ENCODE data around the gene ACE.

The ACE gene

DNA sequence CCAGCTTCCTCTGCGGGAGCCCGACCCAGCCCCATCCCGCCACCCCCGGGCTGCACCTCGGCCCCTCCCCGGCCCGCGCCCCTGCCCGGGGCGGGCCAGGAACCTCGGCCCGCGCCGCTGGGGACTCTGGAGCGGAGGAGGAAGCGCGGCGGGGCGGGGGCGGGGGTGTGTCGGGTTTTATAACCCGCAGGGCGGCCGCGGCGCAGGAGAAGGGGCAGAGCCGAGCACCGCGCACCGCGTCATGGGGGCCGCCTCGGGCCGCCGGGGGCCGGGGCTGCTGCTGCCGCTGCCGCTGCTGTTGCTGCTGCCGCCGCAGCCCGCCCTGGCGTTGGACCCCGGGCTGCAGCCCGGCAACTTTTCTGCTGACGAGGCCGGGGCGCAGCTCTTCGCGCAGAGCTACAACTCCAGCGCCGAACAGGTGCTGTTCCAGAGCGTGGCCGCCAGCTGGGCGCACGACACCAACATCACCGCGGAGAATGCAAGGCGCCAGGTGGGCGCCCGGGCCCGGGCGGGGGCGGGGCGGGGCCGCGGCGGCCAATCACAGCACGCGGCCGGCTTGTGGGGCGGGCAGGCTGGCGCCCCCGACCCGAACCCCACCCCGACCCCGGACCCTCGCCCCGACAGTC, at the start of gene ACE:
Gene ACE (plus strand): TSS at position 208 of the 626 bp plus-strand sequence. CDS start 34 bp downstream, at position 242.
- DNase-seq, result peak; percentile 45 to 82 (median 62)

- DNase-seq, result no peak
Observed at GRCh38 chr17:63429766-63430165, 47.1 kb upstream of the ACE start.

- DNase-seq, result no peak
Observed at GRCh38 chr17:63430223-63430622, 46.6 kb upstream of the ACE start.

GRCh38 chr17:63431618-63431938, 45.3 kb upstream of the ACE start:
- no peak for DNase-seq

DNA sequence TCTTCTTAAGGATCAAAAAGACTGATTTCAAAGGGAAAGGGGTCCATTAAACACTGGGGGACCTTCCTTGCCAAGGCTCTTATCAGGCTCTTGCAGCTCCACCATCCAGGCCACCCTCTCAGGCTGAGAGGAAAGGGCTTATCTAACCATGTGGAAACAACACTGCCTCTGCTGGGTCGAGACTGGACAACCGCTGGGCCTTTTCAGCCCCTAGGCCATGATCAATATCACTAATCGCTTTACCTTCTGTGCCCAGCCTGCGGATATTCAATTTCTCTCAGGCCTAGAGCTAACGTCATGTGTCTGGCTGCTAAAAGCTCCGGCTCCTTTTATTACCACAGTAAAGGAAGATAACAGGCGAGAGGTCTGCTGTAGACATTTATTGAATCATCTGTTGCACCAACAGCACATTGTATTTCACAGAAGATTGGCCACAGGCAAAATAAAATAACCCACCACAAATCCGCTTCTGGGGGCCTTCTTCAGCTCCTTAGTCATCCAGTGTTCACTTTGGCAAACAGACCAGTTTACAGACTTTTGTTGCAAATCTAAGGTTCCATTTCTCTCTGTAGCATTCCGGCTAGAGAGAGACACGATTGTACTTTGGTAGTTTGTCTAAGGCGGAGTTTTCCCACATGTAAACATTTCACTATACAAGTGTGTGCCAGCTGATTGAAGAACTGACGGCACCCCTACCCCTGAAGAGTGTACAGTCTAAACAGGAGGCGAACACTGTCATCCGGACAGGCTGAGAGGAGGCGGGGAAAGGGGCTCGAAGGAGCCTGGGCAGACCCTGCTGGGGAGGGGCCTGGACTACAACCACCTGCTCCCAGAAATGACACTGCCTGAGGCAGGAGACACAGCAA, 44.7 kb upstream of the ACE start:
- DNase-seq, result no peak

GRCh38 chr17:63433746-63434591, 42.9 kb upstream of the ACE start:
- DNase-seq, result peak; percentile 53 to 70 (median 61)

GRCh38 chr17:63434951-63435571, 41.8 kb upstream of the ACE start:
- DNase-seq, result peak; percentile 44 to 67 (median 55)

GRCh38 chr17:63435681-63436522, 41.0 kb upstream of the ACE start:
- no peak for DNase-seq

DNA sequence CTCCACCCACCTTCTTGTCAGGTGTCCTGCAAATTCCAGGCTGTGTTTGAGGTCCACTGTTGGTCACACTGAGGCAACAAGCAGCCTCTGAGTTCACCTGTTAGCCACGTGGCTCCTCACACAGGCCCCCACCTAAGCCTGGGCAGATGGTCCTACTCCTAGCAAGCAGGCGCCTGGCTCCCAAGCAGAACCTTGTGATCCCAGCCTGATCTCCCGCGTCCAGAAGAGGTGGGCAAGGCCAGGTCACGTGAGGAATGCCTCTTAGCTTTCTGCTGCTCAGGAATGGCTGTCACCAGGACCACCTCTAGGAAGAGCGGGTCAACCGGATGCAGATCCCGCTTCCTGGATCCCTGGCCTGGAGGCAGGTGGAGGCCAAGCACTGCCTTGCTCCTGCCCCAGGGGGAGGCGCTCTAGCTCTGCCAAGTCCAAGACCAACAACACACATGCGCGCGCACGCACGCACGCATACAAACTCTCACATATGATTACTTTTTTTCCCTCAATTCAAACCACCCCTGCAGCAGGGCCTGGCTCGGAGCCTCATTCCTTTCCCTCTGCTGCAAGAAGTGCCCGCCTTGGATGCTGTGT, 40.2 kb upstream of the ACE start:
- DNase-seq, result peak in 1 of 3 donors; percentile 30

DNA sequence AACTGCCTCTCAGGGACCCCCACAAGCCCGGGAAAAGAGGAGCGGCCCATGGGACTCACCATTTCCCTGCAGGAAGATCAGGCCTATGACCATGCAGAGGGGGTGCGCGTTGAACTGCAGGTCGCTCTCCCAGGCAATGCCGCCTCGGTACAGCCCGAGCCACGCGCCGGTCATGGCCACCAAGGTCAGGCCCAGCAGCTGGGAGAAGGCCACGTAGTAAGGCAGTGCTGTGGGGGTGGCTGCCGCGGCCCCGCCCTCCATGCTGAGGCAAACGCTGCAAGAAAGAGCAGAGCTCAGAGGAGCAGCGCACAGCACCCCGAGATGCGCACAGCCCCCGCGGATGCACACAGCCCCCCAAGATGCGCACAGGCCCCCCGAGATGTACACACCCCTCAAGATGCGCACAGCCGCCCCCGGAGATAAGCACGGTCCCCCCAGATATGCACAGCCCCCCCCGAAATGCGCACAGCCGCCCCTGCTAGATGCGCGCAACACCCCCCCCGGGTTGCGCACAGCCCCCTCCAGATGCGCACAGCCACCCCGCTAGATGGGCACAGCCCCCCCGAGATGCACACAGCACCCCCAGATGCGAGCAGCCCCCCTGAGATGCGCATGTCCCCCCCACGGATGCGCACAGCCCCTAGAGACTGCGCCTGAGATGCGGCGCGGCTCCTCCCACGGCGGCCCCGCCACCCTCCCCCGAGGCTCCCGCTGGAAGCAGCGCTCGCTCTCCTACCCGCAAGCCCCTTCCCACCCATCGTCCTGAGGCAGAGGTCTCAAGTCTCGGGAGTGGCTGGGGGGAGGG, 39.4 kb upstream of the ACE start:
- no peak for DNase-seq

- DNase-seq, result no peak
Observed at GRCh38 chr17:63438092-63439051, 38.5 kb upstream of the ACE start.

- DNase-seq, result peak; percentile 80 to 94 (median 91)
Observed at GRCh38 chr17:63439687-63440086, 37.2 kb upstream of the ACE start.

DNA sequence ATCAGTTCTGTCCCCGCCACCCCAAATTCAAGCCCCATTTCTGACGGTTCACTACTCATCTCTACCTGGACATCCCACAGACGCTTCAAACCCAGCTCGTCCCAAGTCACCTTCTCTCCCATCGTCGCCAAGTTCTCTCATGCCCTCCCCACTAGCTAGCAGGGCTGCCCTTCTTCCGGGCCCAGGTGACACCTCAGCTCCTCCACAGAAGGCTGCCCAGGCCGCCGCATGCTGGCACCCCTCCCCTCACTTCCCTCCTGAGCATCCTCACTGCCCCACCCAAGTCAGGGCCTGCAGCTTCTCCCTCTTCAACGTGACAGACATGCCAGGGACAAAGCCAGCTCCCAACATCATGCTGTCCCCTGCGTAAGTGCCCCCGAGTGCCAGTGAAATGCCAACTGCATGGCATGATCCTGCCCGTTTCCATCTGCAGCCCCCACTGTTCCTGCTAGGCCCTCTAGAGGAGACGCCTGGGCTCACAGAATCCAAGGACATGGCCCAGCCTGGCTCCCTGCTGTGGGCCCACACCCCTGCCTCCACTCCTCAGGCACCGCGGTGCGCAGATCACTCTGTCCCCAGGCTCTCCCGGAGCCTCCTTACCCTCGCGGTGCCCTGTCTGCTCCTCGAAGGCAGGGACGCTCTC, 36.6 kb upstream of the ACE start:
- no peak for DNase-seq

GRCh38 chr17:63440770-63441335, 36.0 kb upstream of the ACE start:
- no peak for DNase-seq

DNA sequence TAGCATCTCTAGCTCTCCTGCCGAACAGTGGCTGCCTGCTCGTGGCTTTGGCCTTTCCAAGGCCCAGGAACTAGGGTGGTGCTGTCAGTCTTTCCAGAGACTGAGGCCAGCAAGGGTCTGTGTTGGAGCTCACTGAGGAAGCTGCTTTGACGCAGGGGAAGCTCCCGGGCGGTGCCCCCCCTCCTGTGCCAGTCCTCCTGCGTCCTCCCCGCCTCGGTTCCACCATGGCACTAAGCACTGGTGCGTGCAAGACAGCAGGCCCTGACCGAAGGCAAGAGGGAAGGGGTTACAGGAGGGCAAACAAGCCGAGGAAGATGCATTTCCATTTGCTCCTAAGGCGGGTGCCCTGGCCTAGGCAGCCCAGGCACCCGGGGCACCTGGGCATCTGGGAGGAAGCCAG, 35.2 kb upstream of the ACE start:
- no peak for DNase-seq

GRCh38 chr17:63442074-63442473, 34.8 kb upstream of the ACE start:
- no peak for DNase-seq

- no peak for DNase-seq
Observed at GRCh38 chr17:63442549-63443035, 34.3 kb upstream of the ACE start.

DNA sequence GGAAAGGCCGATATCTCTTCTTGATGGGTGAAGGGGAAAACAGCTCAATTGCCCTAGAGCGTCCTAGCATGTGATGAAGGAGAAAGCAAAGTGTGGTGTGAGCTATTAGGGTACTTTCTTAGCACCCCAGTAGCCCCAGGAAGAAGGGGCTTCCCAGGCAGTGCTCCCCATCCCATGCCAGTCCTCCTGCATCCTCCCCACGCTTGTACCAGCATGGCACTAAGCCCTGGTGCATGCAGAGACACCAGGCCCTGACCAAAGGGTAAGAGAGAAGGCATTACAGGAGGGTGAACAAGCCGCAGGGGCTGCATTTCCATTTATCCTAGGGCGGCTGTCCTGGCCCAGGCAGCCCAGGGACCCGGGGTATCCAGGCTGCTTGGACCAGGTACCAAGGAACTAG, 33.8 kb upstream of the ACE start:
- no peak for DNase-seq

Measured in suppressor macrophage treated with lipopolysaccharide for 1 hour (primary cell).